Activated CD4-positive, CD25-positive, alpha-beta regulatory T cell treated with anti-CD3 and anti-CD28 coated beads, Interleukin-2, amount 50 U/mL, for 72 hours (primary cell): ENCODE data around the gene ADGRV1.

Experiments
- DNase-seq: peaks from one replicate; pipeline ENCODE4 v3.0.0; 2021

ADGRV1 gene

GRCh38 chr5:91186101-91186500 lies 627.5 kb downstream of the ADGRV1 start:
- no peak for DNase-seq

GRCh38 chr5:91187032-91187431 lies 628.4 kb downstream of the ADGRV1 start:
- DNase-seq: no peak

GRCh38 chr5:91188755-91189154 lies 630.2 kb downstream of the ADGRV1 start:
- no peak for DNase-seq

- no peak for DNase-seq
Measured at GRCh38 chr5:91189480-91190313, 631.1 kb downstream of the ADGRV1 start.

- DNase-seq: no peak
Measured at GRCh38 chr5:91190314-91190690, 631.7 kb downstream of the ADGRV1 start.

GRCh38 chr5:91194824-91195381 lies 636.3 kb downstream of the ADGRV1 start:
- DNase-seq: no peak

- DNase-seq: no peak
Measured at GRCh38 chr5:91200692-91201091, 642.1 kb downstream of the ADGRV1 start.

GRCh38 chr5:91206103-91206502 lies 647.5 kb downstream of the ADGRV1 start:
- DNase-seq: no peak

- no peak for DNase-seq
Measured at GRCh38 chr5:91206734-91207133, 648.1 kb downstream of the ADGRV1 start.

GRCh38 chr5:91207248-91207647 lies 648.7 kb downstream of the ADGRV1 start:
- DNase-seq: no peak

GRCh38 chr5:91211997-91212713 lies 653.6 kb downstream of the ADGRV1 start:
- DNase-seq: no peak

GRCh38 chr5:91212714-91213092 lies 654.1 kb downstream of the ADGRV1 start:
- no peak for DNase-seq
